H9 (cell line): ENCODE results near the gene SCGN. TPM values are rescaled to one million over a fixed set of nuclear protein-coding genes. Genes with fewer than 3 reads are reported as not detected.

Source experiments
- DNase-seq: peaks from one replicate; pipeline ENCODE4 v3.0.0-alpha.2; 2017
- H2AFZ ChIP-seq: one replicate; pipeline ENCODE4 v1.6.1; 2013; ENCODE audit warnings: mild to moderate bottlenecking, low read length, control low read depth, moderate library complexity
- H2AK5ac ChIP-seq: 2 replicates; pipeline ENCODE4 v1.6.1; 2013; ENCODE audit warnings: low read length, control low read depth, mixed read lengths; ENCODE audit not compliant: insufficient read length
- H2BK120ac ChIP-seq: one replicate; pipeline ENCODE4 v1.6.1; 2013; ENCODE audit warnings: low read depth, mild to moderate bottlenecking, low read length, control low read depth, inconsistent platforms; ENCODE audit not compliant: poor library complexity, severe bottlenecking
- H2BK12ac ChIP-seq: 2 replicates; pipeline ENCODE4 v1.6.1; 2013; ENCODE audit warnings: low read length, control low read depth, mixed read lengths, low read depth; ENCODE audit not compliant: insufficient read length
- H2BK15ac ChIP-seq: 2 replicates; pipeline ENCODE4 v1.6.1; 2013; ENCODE audit warnings: low read depth, low read length, control low read depth
- H2BK20ac ChIP-seq: one replicate; pipeline ENCODE4 v1.6.1; 2013; ENCODE audit warnings: low read depth, mild to moderate bottlenecking, low read length, control low read depth, inconsistent platforms; ENCODE audit not compliant: poor library complexity, severe bottlenecking
- H2BK5ac ChIP-seq: 2 replicates; pipeline ENCODE4 v1.6.1; 2013; ENCODE audit warnings: low read length, control low read depth, mixed read lengths; ENCODE audit not compliant: insufficient read length
- H3K14ac ChIP-seq: 2 replicates; pipeline ENCODE4 v1.6.1; 2013; ENCODE audit warnings: low read length, control low read depth; ENCODE audit not compliant: insufficient read depth
- H3K18ac ChIP-seq: 2 replicates; pipeline ENCODE4 v1.6.1; 2013; ENCODE audit warnings: low read depth, mild to moderate bottlenecking, mixed read lengths, low read length, control low read depth; ENCODE audit not compliant: insufficient read length
- H3K23ac ChIP-seq: 2 replicates; pipeline ENCODE4 v1.6.1; 2013; ENCODE audit warnings: low read length, control low read depth, mixed read lengths, low read depth; ENCODE audit not compliant: insufficient read length
- H3K23me2 ChIP-seq: 2 replicates; pipeline ENCODE4 v1.6.1; 2013; ENCODE audit warnings: low read depth, mild to moderate bottlenecking, mixed read lengths, low read length, control low read depth; ENCODE audit not compliant: insufficient read length, poor library complexity, severe bottlenecking
- H3K27ac ChIP-seq: 2 replicates; pipeline ENCODE4 v1.5.1; 2013; ENCODE audit warnings: low read length, control low read depth, mixed read lengths, low read depth; ENCODE audit not compliant: insufficient read length
- H3K27me3 ChIP-seq: 2 replicates; pipeline ENCODE4 v1.6.1; 2013; ENCODE audit warnings: low read length, control low read depth, inconsistent platforms; ENCODE audit not compliant: insufficient read depth
- H3K4ac ChIP-seq: 2 replicates; pipeline ENCODE4 v1.6.1; 2013; ENCODE audit warnings: low read depth, mild to moderate bottlenecking, control low read depth, inconsistent platforms, low read length, moderate library complexity
- H3K4me1 ChIP-seq: 2 replicates; pipeline ENCODE4 v1.6.1; 2013; ENCODE audit warnings: low read length, control low read depth, inconsistent platforms; ENCODE audit not compliant: insufficient read depth
- H3K4me2 ChIP-seq: 2 replicates; pipeline ENCODE4 v1.6.1; 2013; ENCODE audit warnings: low read length, control low read depth, mixed read lengths; ENCODE audit not compliant: insufficient read length, insufficient read depth
- H3K56ac ChIP-seq: 2 replicates; pipeline ENCODE4 v1.6.1; 2013; ENCODE audit warnings: low read depth, mild to moderate bottlenecking, mixed read lengths, low read length, control low read depth; ENCODE audit not compliant: insufficient read length
- H3K79me1 ChIP-seq: 2 replicates; pipeline ENCODE4 v1.6.1; 2013; ENCODE audit warnings: low read depth, mild to moderate bottlenecking, moderate library complexity, low read length, control low read depth, inconsistent platforms; ENCODE audit not compliant: insufficient read depth, poor library complexity, severe bottlenecking
- H3K79me2 ChIP-seq: 2 replicates; pipeline ENCODE4 v1.6.1; 2013; ENCODE audit warnings: low read length, control low read depth, inconsistent platforms; ENCODE audit not compliant: insufficient read depth
- H3K9ac ChIP-seq: 2 replicates; pipeline ENCODE4 v1.6.1; 2013; ENCODE audit warnings: low read length, control low read depth, mixed read lengths; ENCODE audit not compliant: insufficient read length; ENCODE audit errors: extremely low read depth
- H3K9me3 ChIP-seq: one replicate; pipeline ENCODE4 v1.6.1; 2013; ENCODE audit warnings: low read depth, low read length, inconsistent platforms; ENCODE audit not compliant: control insufficient read depth
- H3T11ph ChIP-seq: one replicate; pipeline ENCODE4 v1.6.1; 2013; ENCODE audit warnings: mild to moderate bottlenecking, low read length, control low read depth, inconsistent platforms
- H4K20me1 ChIP-seq: one replicate; pipeline ENCODE4 v1.6.1; 2013; ENCODE audit not compliant: control insufficient read depth, insufficient read length, insufficient read depth
- H4K5ac ChIP-seq: 2 replicates; pipeline ENCODE4 v1.6.1; 2013; ENCODE audit warnings: low read depth, mild to moderate bottlenecking, mixed read lengths, low read length, control low read depth; ENCODE audit not compliant: insufficient read length
- H4K8ac ChIP-seq: replicated peaks from 2 replicates; pipeline ENCODE4 v1.6.1; 2013; ENCODE audit warnings: low read length, control low read depth, mixed read lengths, low read depth; ENCODE audit not compliant: insufficient read length
- H4K91ac ChIP-seq: 2 replicates; pipeline ENCODE4 v1.6.1; 2013; ENCODE audit warnings: low read depth, mild to moderate bottlenecking, moderate library complexity, mixed read lengths, low read length, control low read depth; ENCODE audit not compliant: insufficient read length
- H3K27ac Mint-ChIP-seq, 3 experiments: 2 replicates in 2 of 3; 3 replicates in 1 of 3; pipeline ENCODE4 v1.8.0; 2020 to 2021; ENCODE audit warnings: mixed read lengths in 3 of 3, mild to moderate bottlenecking in 1 of 3, moderate library complexity in 1 of 3
- H3K27me3 Mint-ChIP-seq: 2 replicates; pipeline ENCODE4 v1.8.0; 2021; ENCODE audit warnings: low read depth, mild to moderate bottlenecking, moderate library complexity, mixed read lengths
- H3K36me3 Mint-ChIP-seq, 3 experiments: 2 replicates in 2 of 3; 3 replicates in 1 of 3; pipeline ENCODE4 v1.8.0; 2020 to 2021; ENCODE audit warnings: low read depth in 3 of 3, mixed read lengths in 3 of 3; ENCODE audit not compliant: insufficient read depth in 1 of 3
- H3K4me1 Mint-ChIP-seq, 2 experiments: 2 replicates each; pipeline ENCODE4 v1.8.0; 2020; ENCODE audit warnings: mixed read lengths in 2 of 2
- H3K4me3 Mint-ChIP-seq, 2 experiments: 2 replicates in 1 of 2; 3 replicates in 1 of 2; pipeline ENCODE4 v1.8.0; 2020 to 2021; ENCODE audit warnings: mild to moderate bottlenecking in 2 of 2, mixed read lengths in 2 of 2, moderate library complexity in 1 of 2
- H3K9me3 Mint-ChIP-seq, 2 experiments: 2 replicates in 1 of 2; 3 replicates in 1 of 2; pipeline ENCODE4 v1.8.0; 2020; ENCODE audit warnings: mild to moderate bottlenecking in 2 of 2, mixed read lengths in 2 of 2, moderate library complexity in 1 of 2
- CTCF ChIP-seq: fragments of 200-600 bp; sonication (generic); conservative IDR thresholded peaks from 3 replicates; pipeline ENCODE4 v1.8.0; 2021; ENCODE audit warnings: antibody characterized with exemption, mild to moderate bottlenecking
- total RNA-seq: library from RNA; stranded (reverse); gene quantifications from 2 replicates; pipeline ENCODE4 v1.2.1, GENCODE V29; 2021

SCGN gene
- total RNA-seq, 1 experiment from 2014 or later: not detected

GRCh38 chr6:25660512-25660911 is 8.5 kb downstream of the SCGN start:
- DNase-seq: no peak
- Histone ChIP-seq H4K91ac (no peak overlapping the region), H2BK5ac (no peak overlapping the region), H2BK12ac (no peak overlapping the region), H4K8ac (no peak overlapping the region), H3K14ac (no peak overlapping the region), H3K9me3 (no peaks in the 10 kb centered on the region), H4K5ac (no peak overlapping the region), H3K27me3 (no peaks in the 10 kb centered on the region), H3K4me2 (no peak overlapping the region), H3K27ac (no peak overlapping the region), H3K18ac (no peak overlapping the region), H3K79me2 (no peaks in the 10 kb centered on the region), H3K23ac (no peak overlapping the region), H3T11ph (no peak overlapping the region), H2BK120ac (no peak overlapping the region), H4K20me1 (no peaks in the 10 kb centered on the region), H3K79me1 (no peaks in the 10 kb centered on the region), H3K23me2 (no peaks in the 10 kb centered on the region), H2AK5ac (no peak overlapping the region), H3K56ac (no peak overlapping the region), H2AFZ (no peak overlapping the region), H3K9ac (no peak overlapping the region), H3K4me1 (no peaks in the 10 kb centered on the region), H2BK15ac (no peak overlapping the region), H3K4ac (no peak overlapping the region), H2BK20ac (no peak overlapping the region)
- TF ChIP-seq CTCF: no peak
- Mint-ChIP-seq H3K27me3 (peaks cover 10% of the 10 kb centered on the region; the same call in 1 of the 2 replicates), H3K27ac (no peak overlapping the region), H3K4me1 (no peaks in the 10 kb centered on the region), H3K9me3 (no peaks in the 10 kb centered on the region), H3K4me3 (no peak overlapping the region), H3K36me3 (no peaks in the 10 kb centered on the region)
